CD4-positive, alpha-beta T cell (primary cell): ENCODE data around the gene MDM1. TPM values are rescaled to one million over a fixed set of nuclear protein-coding genes. Genes with fewer than 3 reads are reported as not detected.

Source experiments
- ATAC-seq: fragments of 200-7000 bp; cut with Tn5 transposase; one replicate; pipeline ENCODE4 v1.10.0; 2022; ENCODE audit warnings: mild to moderate bottlenecking; ENCODE audit not compliant: poor library complexity
- CTCF ChIA-PET: fragments of 350-600 bp; sonication (Branson Sonifier 250); formaldehyde crosslinking; loops from one replicate; lab custom pipeline; 2021; ENCODE audit warnings: antibody characterized with exemption, inconsistent platforms; lab: Charles Lee
- POLR2A ChIA-PET: fragments of 350-600 bp; sonication (Branson Sonifier 250); formaldehyde crosslinking; loops from one replicate; lab custom pipeline; 2021; ENCODE audit warnings: antibody characterized with exemption, inconsistent platforms; lab: Charles Lee
- DNase-seq, 14 experiments: peaks; one replicate each; pipeline ENCODE4 v3.0.0-alpha.2; 2013 to 2020; ENCODE audit warnings: mixed read lengths in 2 of 14
- H3K27ac ChIP-seq, 2 donors: one replicate each; pipeline versions ENCODE4 v1.5.1 to v1.7.0; 2013; ENCODE audit warnings: low read length in 2 of 2, low read depth in 1 of 2, mild to moderate bottlenecking in 1 of 2
- H3K27me3 ChIP-seq, 2 experiments: 1 replicate in 1 of 2; 2 replicates in 1 of 2; pipeline versions ENCODE4 v1.6.1 to v1.7.0; 2013; ENCODE audit warnings: low read length in 2 of 2, control low read depth in 1 of 2, mild to moderate bottlenecking in 1 of 2, moderate library complexity in 1 of 2; ENCODE audit not compliant: insufficient read depth in 2 of 2, control insufficient read depth in 1 of 2
- H3K36me3 ChIP-seq: one replicate; pipeline ENCODE4 v1.6.1; 2013; ENCODE audit warnings: low read length, control low read depth; ENCODE audit not compliant: insufficient read depth
- H3K4me1 ChIP-seq: one replicate; pipeline ENCODE4 v1.6.1; 2013; ENCODE audit warnings: low read length, control low read depth; ENCODE audit not compliant: insufficient read depth
- H3K4me3 ChIP-seq: one replicate; pipeline ENCODE4 v1.5.1; 2013; ENCODE audit warnings: mild to moderate bottlenecking, low read length, moderate library complexity
- H3K9me3 ChIP-seq, 2 experiments: 1 replicate in 1 of 2; 2 replicates in 1 of 2; pipeline versions ENCODE4 v1.6.1 to v1.7.0; 2013; ENCODE audit warnings: low read length in 2 of 2, mild to moderate bottlenecking in 2 of 2, control low read depth in 1 of 2, moderate library complexity in 1 of 2; ENCODE audit not compliant: control insufficient read depth in 1 of 2, insufficient read depth in 1 of 2
- H3K27ac Mint-ChIP-seq: one replicate; pipeline ENCODE4 v1.8.0; 2020; ENCODE audit warnings: mixed read lengths
- H3K27me3 Mint-ChIP-seq: one replicate; pipeline ENCODE4 v1.8.0; 2021; ENCODE audit warnings: mixed read lengths
- H3K36me3 Mint-ChIP-seq: one replicate; pipeline ENCODE4 v1.8.0; 2021; ENCODE audit warnings: low read depth, mixed read lengths
- H3K4me1 Mint-ChIP-seq: one replicate; pipeline ENCODE4 v1.8.0; 2021; ENCODE audit warnings: low read depth, mixed read lengths
- H3K4me3 Mint-ChIP-seq: one replicate; pipeline ENCODE4 v1.8.0; 2020; ENCODE audit warnings: mild to moderate bottlenecking, mixed read lengths
- H3K9me3 Mint-ChIP-seq: one replicate; pipeline ENCODE4 v1.8.0; 2020; ENCODE audit warnings: mixed read lengths
- intact Hi-C, 2 experiments: fragments of 100-400 bp; cut with DNase I in 1 of 2; cut with micrococcal nuclease in 1 of 2; formaldehyde crosslinking; loops; one replicate each; pipeline versions ENCODE4 v1.15.1 to v1.9.0; 2023 to 2025; cut with DNase I, micrococcal nuclease
- total RNA-seq, 174 experiments: library from RNA in 2 of 174; stranded (reverse) in 2 of 174; gene quantifications; one replicate each; pipeline ENCODE4 v1.2.3 and lab custom pipeline; 2021 to 2026
- TF ChIP-seq, protein P1 (sequence below): fragments of 200-600 bp; IDR thresholded peaks from one replicate; pipeline ENCODE4 v1.8.0; 2022; ENCODE audit warnings: antibody characterized with exemption, mild to moderate bottlenecking

MDM1 gene
- total RNA-seq, 2 experiments from 2014 or later, result 11.0 to 11.6 TPM

DNA sequence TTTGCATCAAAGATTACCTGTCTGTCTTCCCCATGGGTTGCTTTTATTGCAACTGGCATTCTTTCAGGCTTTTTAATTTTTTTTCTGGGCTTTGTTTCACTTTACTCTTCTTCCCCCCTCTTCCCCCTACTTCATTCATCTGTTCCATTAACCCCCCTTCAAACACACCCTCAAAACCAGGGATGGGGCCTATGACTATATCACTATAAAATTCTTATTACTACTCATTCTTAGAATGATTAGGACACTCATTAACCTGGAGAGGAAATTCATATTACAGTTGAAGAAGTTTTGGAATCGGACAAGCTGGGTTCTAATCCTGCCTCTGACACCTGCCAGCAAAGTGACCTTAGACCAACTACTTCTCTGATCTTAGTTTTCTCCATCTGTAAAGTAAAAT lies 24.8 kb upstream of the MDM1 start:
- ChIA-PET CTCF (no interaction called here), POLR2A (no interaction called here)
- Mint-ChIP-seq H3K4me3 (no peak overlapping the region), H3K9me3 (no peaks in the 10 kb centered on the region), H3K4me1 (peaks cover 12% of the 10 kb centered on the region), H3K27me3 (no peaks in the 10 kb centered on the region), H3K36me3 (no peaks in the 10 kb centered on the region), H3K27ac (no peak overlapping the region)
- intact Hi-C loops, result loop anchor here (5.0 to 10.0 kb wide), 4 partner anchors 235 to 448 kb away; partner anchors contain the start of genes MDM2 (in 1 of the 2) and SLC35E3 (in 1 of the 2)
- no peaks in the 10 kb centered on the region for H3K36me3 ChIP-seq
- no peak overlapping the region for H3K4me3 ChIP-seq
- peaks cover 9% of the 10 kb centered on the region for H3K4me1 ChIP-seq
- no peaks in the 10 kb centered on the region for H3K27me3 ChIP-seq
- DNase-seq (no peak), ATAC-seq (no peak)
- TF ChIP-seq, protein P1, sequence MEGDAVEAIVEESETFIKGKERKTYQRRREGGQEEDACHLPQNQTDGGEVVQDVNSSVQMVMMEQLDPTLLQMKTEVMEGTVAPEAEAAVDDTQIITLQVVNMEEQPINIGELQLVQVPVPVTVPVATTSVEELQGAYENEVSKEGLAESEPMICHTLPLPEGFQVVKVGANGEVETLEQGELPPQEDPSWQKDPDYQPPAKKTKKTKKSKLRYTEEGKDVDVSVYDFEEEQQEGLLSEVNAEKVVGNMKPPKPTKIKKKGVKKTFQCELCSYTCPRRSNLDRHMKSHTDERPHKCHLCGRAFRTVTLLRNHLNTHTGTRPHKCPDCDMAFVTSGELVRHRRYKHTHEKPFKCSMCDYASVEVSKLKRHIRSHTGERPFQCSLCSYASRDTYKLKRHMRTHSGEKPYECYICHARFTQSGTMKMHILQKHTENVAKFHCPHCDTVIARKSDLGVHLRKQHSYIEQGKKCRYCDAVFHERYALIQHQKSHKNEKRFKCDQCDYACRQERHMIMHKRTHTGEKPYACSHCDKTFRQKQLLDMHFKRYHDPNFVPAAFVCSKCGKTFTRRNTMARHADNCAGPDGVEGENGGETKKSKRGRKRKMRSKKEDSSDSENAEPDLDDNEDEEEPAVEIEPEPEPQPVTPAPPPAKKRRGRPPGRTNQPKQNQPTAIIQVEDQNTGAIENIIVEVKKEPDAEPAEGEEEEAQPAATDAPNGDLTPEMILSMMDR, result no peak
- no peak overlapping the region for H3K27ac ChIP-seq
- no peaks in the 10 kb centered on the region for H3K9me3 ChIP-seq

DNA sequence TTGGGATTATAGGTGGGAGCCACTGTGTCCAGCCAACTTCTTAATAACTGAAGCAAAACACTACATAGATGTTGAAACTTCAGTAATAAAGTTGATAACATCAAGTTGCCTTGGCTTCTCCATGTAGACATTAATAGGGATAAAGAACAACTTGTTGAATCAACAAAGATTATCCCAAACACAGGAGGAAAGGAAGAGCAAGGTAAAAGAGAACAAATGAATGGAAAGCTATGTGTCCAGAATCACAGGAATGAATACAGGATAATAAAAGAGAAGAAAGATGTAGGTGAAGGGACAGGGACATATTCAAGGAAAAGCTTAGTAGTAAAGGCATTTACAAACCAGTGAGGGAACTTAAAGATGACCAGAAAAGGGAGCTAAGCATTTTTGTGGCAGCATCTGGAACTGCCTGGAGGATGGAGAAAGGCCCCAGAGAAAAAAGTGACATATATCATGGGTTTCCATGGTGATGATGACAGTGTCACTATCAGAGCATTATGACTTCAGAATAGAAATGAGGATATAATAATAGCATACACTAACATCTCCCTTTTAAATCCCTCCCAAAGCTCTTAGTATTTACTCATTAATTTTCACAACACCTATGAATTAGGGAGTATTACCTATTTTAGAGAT lies 24.0 kb upstream of the MDM1 start:
- Mint-ChIP-seq H3K27me3 (no peaks in the 10 kb centered on the region), H3K9me3 (no peaks in the 10 kb centered on the region), H3K4me3 (no peak overlapping the region), H3K4me1 (peaks cover 11% of the 10 kb centered on the region), H3K27ac (no peak overlapping the region), H3K36me3 (no peaks in the 10 kb centered on the region)
- H3K9me3 ChIP-seq, result no peaks in the 10 kb centered on the region
- H3K4me1 ChIP-seq, result peaks cover 9% of the 10 kb centered on the region
- ATAC-seq (no peak), DNase-seq (no peak)
- H3K36me3 ChIP-seq, result no peaks in the 10 kb centered on the region
- CTCF ChIA-PET, result interaction anchor here (1.3 kb wide), 1 partner anchor 9 kb away, joined by 3 read pairs; no protein-coding TSS in a partner anchor
- no peaks in the 10 kb centered on the region for H3K27me3 ChIP-seq
- intact Hi-C loops, result loop anchor here (5.0 to 10.0 kb wide), 4 partner anchors 236 to 449 kb away; partner anchors contain the start of genes MDM2 (in 1 of the 2) and SLC35E3 (in 1 of the 2)
- POLR2A ChIA-PET, result no interaction called here
- H3K27ac ChIP-seq, result no peak overlapping the region
- no peak overlapping the region for H3K4me3 ChIP-seq
- TF ChIP-seq, protein P1, result no peak

DNA sequence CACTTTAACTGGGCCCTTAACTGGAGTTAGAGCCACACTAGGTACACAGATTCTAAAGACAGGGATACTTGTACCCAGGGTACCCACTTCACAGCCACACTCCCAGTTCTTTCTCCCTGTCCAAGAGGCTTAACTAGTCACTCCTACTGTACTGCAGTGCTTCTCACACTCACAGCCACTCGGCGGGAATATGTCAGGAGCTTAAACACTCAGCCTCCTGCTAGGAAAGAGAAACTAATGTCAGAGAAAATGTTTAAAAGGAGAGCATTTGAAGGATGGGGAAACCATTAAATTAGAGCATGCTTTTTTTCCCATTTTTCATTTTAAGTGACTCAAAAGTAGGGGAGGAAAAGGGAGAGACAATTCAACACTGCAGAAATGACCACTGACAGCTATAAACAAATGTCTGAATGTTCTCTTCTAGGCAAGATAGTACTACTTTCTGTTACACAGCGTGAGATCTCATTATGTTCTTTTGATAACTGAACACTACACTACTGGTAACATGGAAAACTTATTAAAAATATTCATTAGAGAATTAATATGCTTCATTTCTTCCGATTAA lies 22.9 kb upstream of the MDM1 start:
- H3K27ac Mint-ChIP-seq, result no peak overlapping the region
- intact Hi-C loops, result loop anchor here (5.0 to 10.0 kb wide), 4 partner anchors 237 to 450 kb away; partner anchors contain the start of genes MDM2 (in 1 of the 2) and SLC35E3 (in 1 of the 2)
- CTCF ChIA-PET, result interaction anchor here (0.6 to 1.3 kb wide), 2 partner anchors 10 to 92 kb away, joined by 3 to 4 read pairs; no protein-coding TSS in a partner anchor

More for the DNA sequence above, 22.9 kb upstream of the MDM1 start:
- Histone ChIP-seq H3K9me3 (no peaks in the 10 kb centered on the region), H3K27me3 (no peaks in the 10 kb centered on the region), H3K4me1 (peaks cover 9% of the 10 kb centered on the region), H3K4me3 (no peak overlapping the region), H3K27ac (no peak overlapping the region), H3K36me3 (no peaks in the 10 kb centered on the region)
- no peaks in the 10 kb centered on the region for H3K9me3 Mint-ChIP-seq
- H3K4me1 Mint-ChIP-seq, result peaks cover 11% of the 10 kb centered on the region
- DNase-seq (no peak), ATAC-seq (no peak)
- no peaks in the 10 kb centered on the region for H3K27me3 Mint-ChIP-seq
- POLR2A ChIA-PET, result no interaction called here
- TF ChIP-seq, protein P1, result no peak
- H3K4me3 Mint-ChIP-seq, result no peak overlapping the region
- no peaks in the 10 kb centered on the region for H3K36me3 Mint-ChIP-seq
